Thoracic aorta (tissue), 2 donors: ENCODE data around the gene PEPD. TPM values are rescaled to one million over a fixed set of nuclear protein-coding genes. Genes with fewer than 3 reads are reported as not detected.
"Not testable (repeated sequence)": the region's sequence is repeated elsewhere in the genome, so short reads cannot be mapped to it uniquely, and the experiment has no call there.

ENCODE experiments used
- ATAC-seq: fragments of 150-250 bp; one replicate; pipeline ENCODE4 v1.8.0; 2017; ENCODE audit warnings: low read depth; ENCODE audit not compliant: insufficient number of reproducible peaks, low FRiP score
- DNase-seq: peaks from one replicate; pipeline ENCODE4 v3.0.0-alpha.2; 2020; ENCODE audit warnings: low spot score
- H3K27ac ChIP-seq, 2 donors: fragments of 200-600 bp; sonication (generic); 1 replicate in 1 of 2; 2 replicates in 1 of 2; pipeline ENCODE4 v1.5.1; 2016; ENCODE audit warnings: mild to moderate bottlenecking in 2 of 2, moderate library complexity in 2 of 2
- H3K27me3 ChIP-seq: fragments of 200-600 bp; sonication (generic); replicated peaks from 2 replicates; pipeline ENCODE4 v1.6.0; 2016; ENCODE audit warnings: mild to moderate bottlenecking; ENCODE audit not compliant: insufficient read depth
- H3K36me3 ChIP-seq: fragments of 200-600 bp; sonication (generic); one replicate; pipeline ENCODE4 v1.5.1; 2016
- H3K4me1 ChIP-seq, 2 donors: fragments of 200-600 bp; sonication (generic); 1 replicate in 1 of 2; 2 replicates in 1 of 2; pipeline versions ENCODE4 v1.5.1 to v1.6.0; 2016; ENCODE audit warnings: low read depth in 2 of 2, mild to moderate bottlenecking in 1 of 2; ENCODE audit not compliant: control insufficient read depth in 1 of 2
- H3K4me3 ChIP-seq: fragments of 200-600 bp; sonication (generic); 2 replicates; pipeline ENCODE4 v1.5.1; 2016; ENCODE audit warnings: mild to moderate bottlenecking
- H3K9me3 ChIP-seq: fragments of 200-600 bp; sonication (generic); 2 replicates; pipeline ENCODE4 v1.5.1; 2016
- CTCF ChIP-seq: fragments of 200-600 bp; sonication (generic); IDR thresholded peaks from one replicate; pipeline ENCODE4 v1.5.1; 2019; ENCODE audit warnings: antibody characterized with exemption
- total RNA-seq, 2 donors: library from RNA; depleted of rRNA; stranded (reverse); fragments of >200 nt; gene quantifications; one replicate each; pipeline versions ENCODE4 v1.1.0 to v1.2.3, GENCODE V29; 2016

Gene PEPD
- total RNA-seq, 2 donors from 2014 or later: 48.7 to 70.9 TPM

GRCh38 chr19:33496038-33496895, 25.3 kb downstream of the PEPD start:
- H3K4me1 ChIP-seq: no peaks in the 10 kb centered on the region
- peaks cover 5% of the 10 kb centered on the region for H3K36me3 ChIP-seq
- no peak for ATAC-seq
- no peaks in the 10 kb centered on the region for H3K27me3 ChIP-seq
- DNase-seq: no peak
- H3K27ac ChIP-seq: no peak overlapping the region
- no peak overlapping the region for H3K4me3 ChIP-seq
- no peaks in the 10 kb centered on the region for H3K9me3 ChIP-seq
- TF ChIP-seq CTCF: no peak

DNA sequence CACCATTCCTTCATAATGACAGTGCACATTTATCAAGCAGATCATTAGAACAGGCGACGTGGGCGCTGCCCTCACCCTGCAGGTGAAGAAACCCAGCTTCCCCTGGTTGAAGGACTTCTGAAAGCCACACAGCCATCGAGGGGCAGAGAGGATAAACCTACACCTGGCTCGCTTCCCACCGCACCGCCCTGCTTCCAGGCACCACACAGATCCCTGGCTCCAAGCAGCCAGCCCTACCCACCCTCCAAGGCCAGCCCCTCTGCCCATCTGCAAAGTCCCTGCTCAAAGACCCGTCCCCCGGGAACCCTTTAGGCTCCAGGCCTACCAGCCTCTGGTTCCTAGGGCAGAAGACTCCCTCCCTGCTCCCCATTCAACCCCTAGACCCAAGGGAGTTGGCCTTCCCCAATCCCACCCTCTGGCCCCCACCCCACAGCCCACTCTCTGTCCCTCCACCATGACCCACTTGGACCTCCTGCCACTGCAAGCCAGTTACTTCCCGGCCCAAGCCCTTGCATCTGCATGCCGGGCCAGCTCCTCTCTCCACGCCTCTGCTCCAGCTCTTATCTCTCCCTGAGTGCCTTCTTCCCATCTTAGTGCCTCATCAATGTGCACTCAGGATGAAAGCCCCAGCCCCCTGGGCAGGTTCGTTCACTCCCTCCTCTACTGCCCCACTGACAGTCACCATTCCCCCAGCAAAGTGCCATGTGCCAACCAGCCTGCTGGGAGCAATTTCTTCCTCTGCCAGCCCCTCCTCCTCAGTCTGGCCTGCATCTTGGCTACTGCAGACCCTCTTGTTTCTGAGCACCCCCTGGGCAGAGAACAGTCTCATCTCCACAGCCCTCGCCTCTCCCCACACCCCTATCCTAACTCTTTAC, 28.0 kb downstream of the PEPD start:
- no peak for TF ChIP-seq CTCF
- DNase-seq: no peak
- Histone ChIP-seq H3K4me1 (no peaks in the 10 kb centered on the region), H3K36me3 (no peaks in the 10 kb centered on the region), H3K27ac (no peak overlapping the region), H3K4me3 (no peak overlapping the region), H3K9me3 (no peaks in the 10 kb centered on the region), H3K27me3 (no peaks in the 10 kb centered on the region)
- no peak for ATAC-seq

- H3K9me3 ChIP-seq: no peaks in the 10 kb centered on the region
- no peak for ATAC-seq
- no peaks in the 10 kb centered on the region for H3K36me3 ChIP-seq
- H3K27me3 ChIP-seq: no peaks in the 10 kb centered on the region
- no peaks in the 10 kb centered on the region for H3K4me1 ChIP-seq
- no peak overlapping the region for H3K27ac ChIP-seq
- TF ChIP-seq CTCF: no peak
- no peak overlapping the region for H3K4me3 ChIP-seq
- DNase-seq: no peak
Observed at GRCh38 chr19:33492951-33493350, 28.6 kb downstream of the PEPD start.

- Histone ChIP-seq H3K4me1 (no peaks in the 10 kb centered on the region), H3K9me3 (no peaks in the 10 kb centered on the region), H3K27ac (no peak overlapping the region), H3K36me3 (no peaks in the 10 kb centered on the region), H3K4me3 (no peak overlapping the region), H3K27me3 (no peaks in the 10 kb centered on the region)
- no peak for TF ChIP-seq CTCF
- ATAC-seq: no peak
- no peak for DNase-seq
Observed at GRCh38 chr19:33492090-33492489, 29.5 kb downstream of the PEPD start.

DNA sequence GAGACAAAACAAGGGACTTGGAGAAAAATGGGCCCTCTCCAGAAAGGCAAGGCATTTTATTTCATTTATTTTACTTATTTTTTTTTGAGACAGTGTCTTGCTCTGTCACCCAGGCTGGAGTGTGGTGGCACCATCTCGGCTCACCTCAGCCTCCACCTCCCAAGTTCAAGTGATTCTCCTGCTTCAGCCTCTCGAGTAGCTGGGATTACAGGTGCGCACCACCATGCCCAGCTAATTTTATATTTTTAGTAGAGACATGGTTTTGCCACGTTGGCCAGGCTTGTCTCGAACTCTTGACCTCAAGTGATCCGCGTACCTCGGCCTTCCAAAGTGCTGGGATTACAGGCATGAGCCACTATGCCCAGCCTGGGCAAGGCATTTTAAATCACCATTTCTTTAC, 31.0 kb downstream of the PEPD start:
- H3K4me3 ChIP-seq, H3K27ac ChIP-seq, H3K36me3 ChIP-seq, ATAC-seq, H3K4me1 ChIP-seq, DNase-seq, H3K9me3 ChIP-seq, H3K27me3 ChIP-seq: not testable (repeated sequence)
